GM18870 (cell line): ENCODE data around the gene LRP5.

Source experiments
- ATAC-seq: cut with Tn5 transposase; IDR thresholded peaks from one replicate; pipeline ENCODE4 v1.9.1; 2021; ENCODE audit warnings: moderate library complexity; ENCODE audit not compliant: unreplicated experiment

The LRP5 gene

DNA sequence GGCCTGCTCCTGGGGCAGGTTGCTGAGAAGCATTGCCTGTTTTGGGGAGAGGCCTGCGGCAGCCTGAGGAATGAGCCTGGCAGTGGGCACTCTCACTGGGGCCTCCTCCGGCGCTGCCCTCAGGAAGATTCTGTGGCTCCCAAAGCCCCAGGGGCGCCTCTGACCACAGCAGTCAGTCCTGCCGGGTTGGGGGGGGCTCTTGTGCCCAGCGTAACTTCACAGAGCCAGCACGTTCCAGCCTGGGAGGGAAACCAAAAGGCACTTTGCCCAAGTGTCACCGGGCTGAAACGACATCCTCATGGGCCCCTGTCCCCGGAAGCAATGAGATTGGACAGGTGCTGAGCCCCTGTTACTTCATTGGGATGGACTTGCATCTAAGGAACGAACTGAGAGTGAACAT, 4.3 kb upstream of the LRP5 start:
- no peak for ATAC-seq

DNA sequence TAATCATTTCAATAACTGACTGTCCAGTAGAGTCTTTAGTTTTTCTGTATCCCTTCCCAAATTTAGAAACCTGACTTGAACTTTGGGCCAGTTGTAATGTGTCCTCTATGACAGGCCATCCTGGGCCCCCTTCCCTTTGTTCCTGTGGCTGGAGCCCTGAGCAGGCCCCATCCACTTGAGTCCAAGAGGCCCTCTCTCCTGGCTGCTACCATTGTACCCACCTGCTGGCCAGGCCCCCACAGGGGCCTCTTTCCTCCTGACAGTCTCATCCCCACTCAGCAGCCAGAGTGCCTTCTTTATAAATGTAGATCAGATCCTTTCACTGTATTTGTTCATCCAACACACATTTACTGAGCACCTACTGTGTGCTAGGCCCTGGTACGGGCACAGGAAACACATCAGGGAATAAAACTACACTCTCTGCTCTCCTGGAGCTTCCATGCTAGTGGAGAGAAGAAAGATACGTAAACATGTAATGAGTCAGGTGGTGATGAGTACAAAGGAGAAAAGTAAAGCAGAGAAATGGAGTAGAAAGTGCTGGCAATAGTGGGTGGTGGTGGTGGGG, 2.7 kb upstream of the LRP5 start:
- no peak for ATAC-seq

DNA sequence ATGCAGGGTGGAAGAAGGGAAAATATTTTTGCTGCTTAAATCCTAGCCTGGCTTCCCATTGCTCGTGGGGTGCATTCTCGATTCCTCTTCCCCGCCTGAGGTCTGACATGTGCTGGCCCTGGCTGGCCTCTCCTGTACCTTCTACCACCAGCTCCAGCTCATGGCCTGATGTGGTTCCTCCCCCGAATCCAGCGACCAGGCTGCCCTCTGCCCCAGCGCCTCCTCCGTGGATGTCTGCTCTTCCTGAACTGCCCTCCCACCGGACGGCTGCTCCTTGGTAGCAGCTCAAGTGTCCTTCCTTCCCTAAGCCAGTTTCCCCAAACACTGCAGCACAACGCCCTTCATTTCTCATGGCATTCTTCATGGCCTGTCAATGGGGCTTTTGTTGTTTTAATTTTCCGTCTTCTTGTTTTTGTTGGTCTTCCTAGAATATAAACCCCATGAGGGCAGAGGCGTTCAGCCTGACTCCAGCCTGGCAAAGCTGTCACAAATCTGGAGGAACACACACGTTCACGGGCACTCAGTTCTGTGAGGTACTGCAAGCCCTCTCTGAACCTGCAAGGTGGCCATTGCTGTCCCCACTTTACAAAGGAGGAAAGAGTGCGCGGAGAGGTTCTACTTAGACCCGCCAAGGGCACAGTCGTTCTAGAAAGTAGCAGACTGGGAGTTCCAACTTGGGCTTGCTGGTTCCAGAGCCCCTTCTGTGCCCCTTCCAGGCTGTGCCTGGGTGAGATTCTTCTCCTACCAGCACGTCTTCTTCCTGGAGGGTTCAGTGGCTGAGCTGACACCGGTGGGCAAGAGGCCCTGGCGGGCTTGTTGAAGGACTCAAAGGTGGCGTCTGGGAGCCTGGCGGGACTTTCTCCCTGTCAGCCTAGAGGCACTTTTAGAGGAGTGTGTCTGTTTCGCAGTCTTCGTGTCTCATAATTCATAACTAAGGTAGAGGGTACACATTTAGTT, 953 bp upstream of the LRP5 start:
- no peak for ATAC-seq

DNA sequence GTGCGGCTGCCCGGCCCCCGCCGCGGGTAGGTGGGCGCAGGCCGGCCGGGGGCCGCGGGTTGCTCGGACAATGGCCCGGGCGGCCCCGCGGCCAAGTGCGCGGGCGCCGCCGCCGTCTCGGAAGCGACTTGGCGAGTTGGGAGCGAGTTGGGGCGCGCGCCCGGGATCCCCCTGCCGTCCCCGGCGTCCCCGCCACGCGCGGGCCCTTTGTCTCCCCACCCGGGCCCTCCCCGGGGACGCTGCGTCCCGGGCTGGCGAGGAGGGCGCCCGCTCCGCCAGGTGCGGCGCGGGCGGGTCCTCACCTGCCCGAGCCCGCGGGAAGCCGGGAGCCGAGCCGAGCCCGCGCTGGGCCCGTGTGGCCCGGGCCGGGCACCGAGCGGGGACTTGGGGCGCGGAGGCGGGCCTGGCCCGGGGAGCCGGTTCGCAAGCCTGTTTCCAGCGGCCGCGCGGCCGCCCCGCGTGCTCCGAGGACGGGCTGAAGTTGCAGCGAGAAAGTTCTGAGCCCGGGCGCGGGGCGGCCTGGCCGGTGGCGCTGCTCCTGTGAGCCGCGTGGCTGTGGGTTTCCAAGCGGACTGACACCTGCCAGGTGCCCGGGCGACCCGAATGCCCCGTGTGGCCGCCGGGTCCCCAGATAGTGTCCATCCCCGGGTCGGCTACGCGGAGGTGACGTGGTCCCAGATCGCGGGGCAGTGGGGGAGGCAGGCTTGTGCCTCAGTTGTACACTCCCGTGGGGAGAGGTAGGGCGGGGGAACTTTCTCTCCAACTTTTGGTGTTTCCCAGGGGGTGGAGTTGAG, 586 bp downstream of the LRP5 start:
- ATAC-seq = no peak

DNA sequence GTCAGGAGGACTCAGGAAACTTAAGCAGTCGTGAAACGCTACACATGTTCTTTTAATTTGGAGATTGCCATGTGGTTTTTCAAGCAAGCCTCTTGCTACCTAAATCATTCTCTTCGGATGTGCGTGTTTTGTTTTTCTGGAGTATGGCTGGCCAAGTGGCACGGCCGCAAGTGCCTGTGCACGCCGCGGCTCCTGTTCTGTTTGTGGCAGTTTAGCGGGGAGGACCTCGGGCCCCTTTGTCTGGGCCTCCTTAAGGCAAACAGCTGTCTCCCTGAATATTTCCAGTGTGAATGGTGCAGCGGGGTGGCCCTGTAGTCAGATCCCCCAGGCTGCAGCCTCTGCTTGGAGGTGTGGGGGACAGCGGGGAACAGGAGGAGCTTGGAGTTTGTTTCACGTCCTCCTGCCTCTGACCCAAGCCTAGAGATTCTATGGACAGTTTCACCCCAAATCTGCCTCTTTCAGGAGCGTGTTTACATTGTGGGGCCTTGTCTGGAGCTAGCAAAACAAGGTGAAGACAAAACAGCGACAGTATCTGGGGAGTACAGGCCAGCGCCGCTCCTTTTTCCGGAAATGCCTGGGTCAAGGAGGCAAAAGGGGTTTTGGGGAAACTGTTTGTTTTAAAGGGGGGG, 1.3 kb downstream of the LRP5 start:
- no peak for ATAC-seq

DNA sequence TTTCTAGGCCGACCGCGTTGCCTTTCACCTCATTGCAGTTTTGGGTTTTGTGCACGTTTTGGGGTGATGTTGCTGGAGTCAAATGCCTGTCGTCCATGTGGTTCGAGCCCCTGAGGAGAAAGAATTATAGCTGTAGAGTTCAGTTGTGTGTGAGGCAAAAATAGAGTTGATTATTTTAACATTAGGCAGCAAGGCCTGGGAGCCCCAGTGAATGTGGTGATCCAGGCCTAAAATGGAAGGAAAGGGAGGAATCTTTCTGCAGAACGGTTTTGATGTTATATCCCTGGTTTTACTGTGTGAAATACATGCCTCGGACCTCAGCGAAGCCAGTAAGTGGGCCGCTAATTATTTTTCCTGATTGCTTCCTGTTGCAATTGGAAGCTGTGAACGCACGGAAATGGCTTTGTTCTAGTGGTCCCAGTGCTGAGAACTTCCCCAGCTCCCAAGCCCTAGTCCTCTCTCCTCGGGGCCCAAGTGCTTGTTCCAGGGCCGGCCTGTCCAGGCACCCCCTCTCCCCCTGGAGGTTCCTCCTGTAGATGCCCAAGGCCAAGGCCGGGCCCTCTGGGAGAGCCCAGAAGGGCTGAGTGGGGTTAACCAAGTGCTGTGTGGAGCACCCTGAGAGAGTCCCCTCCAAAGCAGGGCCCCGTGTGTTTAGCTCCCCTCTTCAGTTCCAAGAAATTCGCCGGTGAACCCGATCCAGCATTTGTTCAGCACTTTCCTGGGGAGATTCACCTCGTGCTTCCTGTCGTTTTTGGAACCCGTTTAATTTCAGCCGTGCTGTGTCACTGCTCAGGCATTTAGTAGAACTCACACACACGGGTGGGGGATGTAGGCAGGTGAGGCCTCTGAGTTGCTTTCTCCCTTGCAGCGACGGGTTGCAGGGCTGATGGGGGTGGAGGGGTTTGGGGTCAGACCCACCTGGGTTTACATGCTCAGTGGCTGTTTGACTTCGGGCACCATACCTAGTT, 2.1 kb downstream of the LRP5 start:
- ATAC-seq = no peak

DNA sequence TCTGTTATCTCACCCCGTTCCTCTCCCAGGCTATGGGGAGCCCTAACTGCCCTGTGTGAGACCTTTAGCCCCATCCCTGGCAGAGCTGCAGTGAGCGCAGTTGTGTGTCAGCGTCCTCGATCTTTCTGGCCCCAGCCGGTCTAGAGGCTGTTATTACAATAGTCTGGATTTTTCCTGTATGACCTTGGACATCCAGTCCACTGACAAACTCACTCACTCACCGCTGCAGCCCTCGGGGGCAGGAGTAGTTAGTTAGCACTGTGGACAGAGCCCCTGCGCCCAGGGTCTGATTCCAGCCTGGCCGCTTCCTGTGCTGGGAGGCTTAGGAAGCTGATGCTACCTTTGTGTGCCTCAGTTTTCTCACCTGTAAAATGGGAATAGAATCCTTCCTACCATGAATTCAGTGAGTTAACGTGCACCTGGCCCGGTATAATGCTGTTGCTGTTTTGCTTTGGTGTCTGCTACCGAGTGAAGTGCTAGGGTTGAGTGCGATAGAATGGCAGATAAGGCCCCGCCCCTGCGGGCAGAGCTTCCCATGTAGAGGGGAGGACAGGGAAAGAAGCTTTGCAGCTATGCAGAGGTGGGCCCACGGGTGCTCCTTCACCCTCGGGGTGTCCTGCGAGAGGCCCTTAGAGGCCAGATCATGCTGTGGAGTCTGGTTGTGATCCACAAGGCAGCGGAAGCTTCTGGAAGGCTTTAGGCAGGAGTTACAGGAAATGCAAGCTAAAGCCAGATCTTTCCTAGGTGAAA, 3.0 kb downstream of the LRP5 start:
- no peak for ATAC-seq

DNA sequence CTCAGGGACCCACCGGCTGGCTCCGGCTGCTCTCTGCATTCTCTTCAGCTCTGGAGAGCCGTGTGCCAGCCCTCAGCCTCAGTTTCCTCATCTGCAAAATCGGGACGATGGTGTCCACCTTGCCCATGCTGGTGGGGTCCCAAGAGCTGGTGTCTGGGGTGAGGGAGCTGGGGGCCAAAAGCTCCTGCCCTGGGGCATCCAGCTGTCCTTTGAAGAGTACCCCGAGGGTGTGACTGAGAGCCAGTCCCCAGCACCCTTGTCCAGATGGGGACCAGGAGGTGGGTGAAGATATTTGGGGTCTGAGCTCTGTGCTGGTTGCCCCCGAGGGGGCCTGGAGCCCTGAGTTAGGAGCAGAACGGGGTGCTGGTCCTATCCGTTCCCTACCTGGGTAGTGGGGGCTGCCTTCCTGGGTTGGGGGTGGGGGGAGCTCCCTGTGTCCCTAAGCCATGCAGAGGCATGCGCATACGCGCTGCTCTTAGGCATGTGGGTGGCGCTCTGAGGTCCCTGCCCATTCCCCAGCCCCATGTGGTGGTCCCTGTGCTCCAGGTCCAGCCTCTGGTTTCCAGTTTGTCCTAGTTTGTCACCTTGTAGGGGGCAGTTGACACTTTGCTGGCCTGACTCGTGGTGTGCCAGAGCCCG, 4.9 kb downstream of the LRP5 start:
- ATAC-seq = no peak

DNA sequence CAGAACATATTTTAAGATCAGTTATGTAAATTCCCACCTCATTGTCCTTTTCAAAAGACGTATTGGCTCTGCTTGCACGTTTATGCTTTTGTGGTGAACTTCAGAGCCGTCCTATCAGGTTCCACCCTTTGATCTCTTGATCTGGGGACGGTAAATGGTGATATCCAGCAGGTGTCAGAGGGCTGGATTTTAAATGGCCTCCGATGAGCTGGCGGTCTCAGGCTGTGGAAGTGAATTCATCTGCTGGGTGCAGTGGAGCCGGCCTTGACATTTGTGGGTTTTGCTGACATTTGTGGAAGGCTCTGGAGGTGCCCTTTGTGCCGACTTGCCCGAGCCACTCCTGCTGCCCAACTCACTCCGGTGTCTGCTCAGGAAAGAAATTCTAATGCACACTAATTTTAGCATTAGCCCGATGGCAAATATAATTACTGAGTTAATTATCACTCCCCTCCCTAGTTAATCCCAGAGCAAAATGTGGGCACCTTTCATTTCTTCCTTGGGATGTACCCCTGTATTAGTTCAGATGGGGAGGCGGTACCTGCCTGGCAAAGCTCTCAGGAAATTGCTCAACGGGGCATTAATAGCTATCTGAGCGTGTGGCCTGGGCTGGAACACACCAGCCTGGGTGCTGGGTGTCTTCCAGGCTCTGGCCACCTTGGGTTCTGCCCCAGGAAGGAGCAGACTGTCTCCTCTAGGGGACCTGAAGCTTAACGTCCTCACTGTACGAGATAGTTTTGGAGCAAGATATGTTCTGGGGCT, 9.1 kb downstream of the LRP5 start:
- no peak for ATAC-seq

DNA sequence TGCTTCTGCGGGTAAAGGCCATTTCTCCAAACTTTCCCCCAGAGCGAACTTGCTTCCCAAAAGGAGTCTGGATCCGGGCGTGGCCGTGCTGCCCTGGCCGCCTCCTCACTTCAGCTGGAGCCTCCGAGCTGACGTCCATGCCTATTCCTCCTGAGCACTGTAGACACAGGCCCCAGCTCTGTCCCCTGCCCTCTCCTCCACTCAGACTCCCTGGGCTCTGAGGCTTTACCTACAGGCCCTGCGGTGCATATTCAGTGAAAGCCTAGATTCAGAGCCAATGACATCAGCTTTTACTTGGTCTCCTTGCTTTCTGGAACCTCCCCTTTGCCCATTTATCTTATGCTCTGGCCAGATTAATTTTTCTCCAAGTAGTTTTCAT, 9.7 kb downstream of the LRP5 start:
- ATAC-seq = no peak

DNA sequence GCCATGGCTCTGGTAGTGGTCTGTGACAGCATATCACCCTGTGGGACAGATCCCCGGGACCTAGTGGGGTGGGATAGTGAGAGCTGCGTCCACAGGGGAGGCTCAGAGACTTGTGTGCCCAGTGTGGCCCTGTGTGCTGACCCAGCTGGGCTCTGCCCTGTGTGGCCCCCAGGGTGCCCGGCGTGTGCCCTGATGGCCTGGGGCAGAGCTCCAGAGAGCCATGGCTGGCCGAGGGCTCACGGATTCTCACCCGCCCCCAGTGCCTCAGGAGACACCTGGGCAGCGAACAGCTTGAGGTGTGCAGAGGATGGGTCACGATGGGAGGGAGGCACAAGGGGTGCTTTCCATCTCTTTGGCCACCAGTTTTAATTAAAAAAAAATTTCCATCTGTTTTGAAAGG, 11.8 kb downstream of the LRP5 start:
- ATAC-seq = no peak

DNA sequence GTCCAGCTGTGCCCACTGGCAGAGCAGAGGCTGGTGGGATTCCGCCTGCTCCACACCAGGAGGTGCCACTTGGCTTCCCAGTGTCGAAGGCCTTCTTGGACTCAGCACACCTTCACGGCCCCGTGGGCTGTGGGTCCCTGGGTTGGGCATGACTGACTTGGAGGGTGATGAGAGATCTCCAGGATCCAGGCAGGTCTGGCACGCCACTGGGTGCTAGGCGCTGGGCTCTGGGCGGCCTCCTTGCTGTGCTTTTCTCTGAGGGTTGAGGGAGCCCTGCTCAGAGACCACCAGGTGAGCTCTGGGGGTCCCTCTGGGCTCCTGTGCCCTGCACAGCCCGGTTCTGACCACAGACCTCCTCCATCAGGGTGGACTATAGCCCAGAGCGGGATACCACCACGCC, 12.3 kb downstream of the LRP5 start:
- ATAC-seq = no peak

DNA sequence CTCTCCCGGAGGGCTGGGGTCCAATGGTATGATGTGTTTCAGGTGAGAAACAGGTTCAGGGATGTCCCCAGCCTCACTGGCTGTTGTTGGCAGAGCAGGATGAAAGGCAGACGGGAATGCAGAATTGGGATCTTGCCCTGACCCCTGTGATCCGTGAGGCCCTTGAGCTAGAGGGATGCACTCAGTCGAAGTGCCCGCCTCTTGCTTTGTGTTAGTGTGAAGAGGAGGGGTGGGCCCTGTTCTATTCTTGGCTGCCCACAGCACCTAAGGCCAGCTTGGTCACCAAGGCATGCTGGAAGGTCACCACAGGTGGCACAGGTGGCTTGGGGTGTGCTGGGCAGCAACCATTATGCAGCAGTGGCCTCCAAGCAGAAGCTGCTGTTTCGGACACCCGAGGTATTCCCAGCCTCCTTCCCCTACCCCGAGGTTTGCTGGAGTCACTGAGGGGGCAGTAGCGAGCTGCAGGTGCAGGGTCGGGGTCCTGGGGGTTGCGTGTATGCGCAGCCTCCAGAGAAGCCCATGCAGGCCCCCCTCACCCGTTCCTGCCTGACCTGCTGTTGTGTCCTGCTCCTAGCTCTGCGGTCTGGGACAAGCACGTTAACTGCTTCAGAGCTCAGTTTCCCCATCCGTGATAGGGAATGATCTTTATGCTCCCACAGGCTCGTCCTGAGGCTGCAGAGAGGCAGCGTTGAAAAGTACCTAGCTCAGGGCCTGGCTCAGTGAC, 13.0 kb downstream of the LRP5 start:
- ATAC-seq = no peak

DNA sequence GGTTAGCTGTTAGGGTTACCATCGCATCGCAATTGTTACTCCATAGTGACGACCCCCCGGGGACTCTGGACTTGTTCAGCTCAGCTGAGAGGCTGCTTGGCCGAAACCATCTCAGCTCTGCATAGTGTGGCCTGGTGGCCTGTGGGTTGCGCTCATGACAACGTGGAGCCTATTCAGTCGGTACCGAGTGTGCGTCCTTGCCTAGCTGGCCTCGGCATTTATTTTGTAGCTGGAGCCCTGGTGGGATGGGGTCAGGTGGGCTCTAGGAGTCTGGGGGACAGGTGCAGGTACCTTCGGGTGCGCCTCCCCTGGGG, 13.5 kb downstream of the LRP5 start:
- ATAC-seq = no peak

DNA sequence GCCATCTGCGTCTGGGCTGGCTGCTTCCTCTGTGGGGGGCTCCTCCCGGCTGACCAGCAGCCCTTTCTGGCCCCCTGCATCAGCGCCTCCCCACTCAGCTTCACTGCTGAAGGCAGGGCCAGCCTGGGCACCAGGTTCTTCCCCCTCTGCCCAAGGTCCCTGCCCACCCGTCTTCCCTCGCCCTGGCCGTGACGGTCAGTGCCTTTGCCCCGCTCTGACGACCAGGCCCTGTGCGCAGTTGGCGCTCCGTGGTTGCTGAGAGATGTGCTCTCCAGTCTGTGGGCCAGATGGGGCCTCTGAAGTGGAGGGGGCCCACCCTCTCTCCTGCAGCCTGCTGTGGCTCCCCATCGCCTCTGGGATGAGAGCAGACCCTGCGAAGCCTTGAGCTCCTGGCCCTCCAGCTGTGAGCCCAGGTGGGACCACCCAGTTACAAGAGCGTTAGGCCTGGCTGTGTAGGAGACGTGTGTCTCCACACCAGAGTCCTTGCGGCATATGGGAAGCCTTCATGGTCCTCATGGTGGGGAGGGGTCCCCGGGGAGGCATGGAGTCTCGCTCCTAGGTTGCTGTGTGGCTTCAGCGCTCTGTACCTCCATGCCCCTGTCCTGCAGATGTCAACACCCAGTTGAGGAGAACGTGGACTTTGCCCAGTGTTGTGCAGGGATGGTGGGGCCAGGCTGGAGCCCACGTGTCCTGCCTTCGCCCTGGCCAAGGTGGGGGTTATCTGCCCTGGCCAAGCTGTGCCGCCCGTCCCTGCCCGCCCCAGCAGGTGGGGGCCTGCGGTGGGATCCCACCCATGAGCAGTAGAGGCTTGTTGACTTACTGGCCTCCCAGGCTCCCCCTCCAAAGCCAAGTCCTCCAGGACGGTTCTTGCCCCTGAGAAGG, 14.2 kb downstream of the LRP5 start:
- no peak for ATAC-seq

DNA sequence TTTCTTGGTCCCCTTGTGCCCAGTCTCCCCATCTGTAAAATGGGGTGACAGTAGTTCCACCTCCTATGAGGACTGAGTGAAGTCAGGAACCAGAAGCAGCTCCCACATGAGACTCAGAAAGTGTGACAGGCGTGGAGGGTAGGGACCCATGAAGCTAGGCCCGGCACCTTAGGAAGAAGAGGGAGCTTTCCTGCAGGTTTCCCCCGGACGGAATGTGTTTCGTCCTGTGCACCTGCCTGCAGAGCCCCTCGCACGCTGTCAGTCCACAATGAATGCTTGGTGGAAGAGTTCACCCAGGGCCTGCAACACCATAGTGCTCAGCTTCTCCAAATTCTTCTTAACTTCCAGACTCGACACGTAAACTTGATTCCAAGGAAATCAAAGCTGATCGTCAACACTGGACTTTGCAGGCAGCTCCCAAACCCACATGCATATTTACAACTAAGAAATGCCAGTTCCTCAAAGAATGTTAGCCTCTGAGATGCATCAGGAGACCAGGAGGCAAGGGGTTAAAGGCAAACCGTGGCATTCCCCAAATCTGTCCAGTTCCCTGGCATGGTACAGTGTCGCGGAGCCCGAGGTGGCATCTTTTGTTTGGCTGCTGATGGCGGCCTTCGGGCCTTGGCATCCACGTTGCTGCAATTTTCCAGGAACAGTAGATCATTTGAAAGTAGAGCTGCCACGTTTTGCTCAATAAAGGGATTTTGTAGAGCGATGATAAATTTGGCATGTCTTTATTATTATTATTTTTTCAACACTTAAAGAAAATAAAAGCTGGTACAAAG, 15.4 kb downstream of the LRP5 start:
- no peak for ATAC-seq
